ENCODE measurements around the gene KRT76.

Gene KRT76

GRCh38 chr12:52814710-52815155, 37.6 kb upstream of the KRT76 start:
- no peak for DNase-seq (ENCODE audit: low read depth)
- H3K4me3 ChIP-seq (ENCODE audit: low read depth, low read length): no peak overlapping the region
- TF ChIP-seq CTCF (IDR thresholded peaks at IDR 0.05; ENCODE audit: low read depth, low read length): no peak
- TF ChIP-seq MYC (IDR thresholded peaks at IDR 0.05; ENCODE audit: low read depth, low read length): no peak
- no peak for TF ChIP-seq POLR2A (IDR thresholded peaks at IDR 0.05; ENCODE audit: extremely low read depth, insufficient read length)
- TF ChIP-seq, protein P1, sequence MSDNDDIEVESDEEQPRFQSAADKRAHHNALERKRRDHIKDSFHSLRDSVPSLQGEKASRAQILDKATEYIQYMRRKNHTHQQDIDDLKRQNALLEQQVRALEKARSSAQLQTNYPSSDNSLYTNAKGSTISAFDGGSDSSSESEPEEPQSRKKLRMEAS (IDR thresholded peaks at IDR 0.05; ENCODE audit: low read depth, low read length): no peak

DNA sequence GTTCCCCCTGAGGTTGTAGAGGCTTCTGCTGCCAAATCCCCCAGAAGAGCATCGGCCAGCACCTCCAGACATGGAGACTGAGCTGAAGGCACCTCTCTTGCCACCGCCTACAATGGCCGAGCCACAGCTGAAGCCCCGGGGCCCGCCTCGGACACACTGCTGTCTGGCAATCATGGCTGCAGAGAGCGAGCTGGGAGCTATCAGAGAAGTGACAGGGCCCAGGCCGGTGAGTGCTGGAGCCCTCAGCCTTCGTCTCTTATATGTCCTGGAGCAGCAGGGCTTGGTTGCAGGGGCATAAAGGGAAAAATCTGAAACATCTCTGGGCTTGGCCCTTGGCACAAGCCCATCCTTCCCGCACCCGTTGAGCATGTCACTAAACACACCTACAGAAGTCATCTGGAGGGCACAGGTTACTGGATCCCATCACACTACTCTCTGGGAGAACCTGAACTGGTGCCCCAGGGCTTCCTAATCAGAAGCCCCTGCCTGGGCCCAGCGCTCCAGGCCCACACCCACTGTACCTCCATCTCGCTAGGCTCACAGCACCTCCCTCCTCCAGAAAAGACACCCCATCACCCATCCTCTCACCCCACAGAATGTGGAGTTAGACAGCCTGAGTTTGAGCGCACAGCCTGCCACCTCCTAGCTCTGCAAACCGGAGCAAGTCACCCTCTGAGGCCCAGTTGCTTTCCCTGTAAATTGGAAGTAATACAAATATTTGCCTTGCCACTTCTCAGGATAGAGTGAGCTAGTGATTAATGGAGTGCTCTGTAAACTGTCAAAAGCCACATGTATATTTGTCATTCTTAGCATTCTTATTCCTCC, 37.0 kb upstream of the KRT76 start, which contains the start of gene KRT4:
TSS of gene KRT4 (minus strand) at position 232 of the 825 bp plus-strand sequence. CDS start at position 174, 58 bp downstream.
- DNase-seq (ENCODE audit: low read depth): no peak
- H3K4me3 ChIP-seq (ENCODE audit: low read depth, low read length): no peak within 1 kb of the TSS
- TF ChIP-seq, protein P1 (IDR thresholded peaks at IDR 0.05; ENCODE audit: low read depth, low read length): no peak
- TF ChIP-seq POLR2A (IDR thresholded peaks at IDR 0.05; ENCODE audit: extremely low read depth, insufficient read length): no peak
- TF ChIP-seq CTCF (IDR thresholded peaks at IDR 0.05; ENCODE audit: low read depth, low read length): no peak
- TF ChIP-seq MYC (IDR thresholded peaks at IDR 0.05; ENCODE audit: low read depth, low read length): no peak

DNA sequence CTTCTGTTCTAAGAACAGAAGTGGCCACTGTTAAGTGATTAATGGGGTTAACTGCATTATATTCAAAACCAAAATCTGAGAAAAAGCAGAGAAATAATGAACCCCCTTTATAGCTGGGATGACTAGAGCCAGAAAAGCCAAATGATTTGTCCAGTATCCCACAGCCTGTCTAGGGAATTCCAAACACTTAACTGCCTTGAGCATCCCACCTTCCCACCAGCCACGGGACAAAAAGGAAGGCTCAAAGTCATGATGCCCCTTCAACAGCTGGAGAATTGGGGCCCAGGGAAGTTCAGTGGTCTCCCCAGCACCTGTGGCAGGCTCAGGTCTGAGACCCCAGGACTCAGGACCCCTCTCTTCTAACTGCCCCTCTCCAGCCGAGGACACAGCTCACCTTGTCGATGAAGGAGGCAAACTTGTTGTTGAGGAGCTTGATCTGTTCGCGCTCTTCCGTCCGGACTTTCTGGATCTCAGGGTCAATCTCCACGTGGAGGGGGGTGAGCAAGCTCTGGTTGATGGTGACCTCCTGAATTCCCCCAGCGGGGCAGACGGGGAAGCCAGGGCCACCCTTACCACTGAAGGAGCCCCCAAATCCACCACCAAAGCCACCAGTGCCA, 36.2 kb upstream of the KRT76 start:
- no peak overlapping the region for H3K4me3 ChIP-seq (ENCODE audit: low read depth, low read length)
- no peak for DNase-seq (ENCODE audit: low read depth)
- no peak for TF ChIP-seq POLR2A (IDR thresholded peaks at IDR 0.05; ENCODE audit: extremely low read depth, insufficient read length)
- no peak for TF ChIP-seq CTCF (IDR thresholded peaks at IDR 0.05; ENCODE audit: low read depth, low read length)
- TF ChIP-seq MYC (IDR thresholded peaks at IDR 0.05; ENCODE audit: low read depth, low read length): no peak
- TF ChIP-seq, protein P1 (IDR thresholded peaks at IDR 0.05; ENCODE audit: low read depth, low read length): no peak

DNA sequence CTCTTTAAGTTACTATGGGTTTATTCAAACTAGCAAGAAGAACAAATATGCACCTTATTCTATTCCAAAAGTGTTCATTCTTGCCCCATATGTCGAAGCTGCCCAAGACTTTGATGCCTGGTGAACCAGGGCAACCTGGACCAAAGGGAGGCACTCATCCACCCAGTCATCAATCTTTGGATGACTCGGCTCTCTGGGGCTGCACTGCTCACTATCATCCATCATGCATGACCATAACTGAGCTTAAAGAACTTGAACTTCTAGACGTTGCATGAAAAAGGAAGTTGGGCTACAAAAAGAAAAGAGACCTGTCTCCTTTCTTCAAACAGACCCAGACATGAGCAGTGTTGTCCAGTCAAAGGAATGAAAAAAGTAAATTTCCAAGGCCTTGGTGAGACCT, 35.6 kb upstream of the KRT76 start:
- TF ChIP-seq, protein P1 (IDR thresholded peaks at IDR 0.05; ENCODE audit: low read depth, low read length): no peak
- no peak for TF ChIP-seq CTCF (IDR thresholded peaks at IDR 0.05; ENCODE audit: low read depth, low read length)
- no peak for TF ChIP-seq MYC (IDR thresholded peaks at IDR 0.05; ENCODE audit: low read depth, low read length)
- TF ChIP-seq POLR2A (IDR thresholded peaks at IDR 0.05; ENCODE audit: extremely low read depth, insufficient read length): no peak
- H3K4me3 ChIP-seq (ENCODE audit: low read depth, low read length): no peak overlapping the region
- DNase-seq (ENCODE audit: low read depth): no peak

DNA sequence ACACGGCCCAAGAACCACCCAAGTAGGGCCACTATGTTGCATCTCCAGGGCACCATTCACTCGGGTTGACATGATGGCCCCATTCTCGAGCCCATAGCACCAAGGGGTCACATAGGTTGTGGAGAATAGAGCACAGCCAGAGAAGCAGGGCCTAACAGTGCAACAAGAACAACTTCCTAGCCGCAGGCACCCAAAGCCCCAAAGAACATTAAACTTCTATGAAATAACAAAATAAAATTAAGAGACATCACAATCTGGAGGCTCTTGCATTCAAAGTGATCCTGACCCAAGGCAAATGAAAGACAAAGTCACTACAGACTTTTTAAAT, 34.9 kb upstream of the KRT76 start:
- TF ChIP-seq POLR2A (IDR thresholded peaks at IDR 0.05; ENCODE audit: extremely low read depth, insufficient read length) (no peak), MYC (IDR thresholded peaks at IDR 0.05; ENCODE audit: low read depth, low read length) (no peak), CTCF (IDR thresholded peaks at IDR 0.05; ENCODE audit: low read depth, low read length) (no peak)
- TF ChIP-seq, protein P1 (IDR thresholded peaks at IDR 0.05; ENCODE audit: low read depth, low read length): no peak
- no peak overlapping the region for H3K4me3 ChIP-seq (ENCODE audit: low read depth, low read length)
- DNase-seq (ENCODE audit: low read depth): no peak

Measured in NB4 (cell line).